ENCODE results near the gene SPIN2B. TPM values are rescaled to one million over a fixed set of nuclear protein-coding genes. Genes with fewer than 3 reads are reported as not detected.
"Not testable (repeated sequence)": the region's sequence is repeated elsewhere in the genome, so short reads cannot be mapped to it uniquely, and the experiment has no call there.

The SPIN2B gene
- total and polyA plus RNA-seq, 9 donors = 9.0 to 13.5 (median 12.4) TPM

- Histone ChIP-seq H3K36me3 (ENCODE audit: control insufficient read depth, insufficient read depth, low read length) (no peaks in the 10 kb centered on the region), H3K27me3 (ENCODE audit: control insufficient read depth, insufficient read depth, low read length) (peaks cover 6% of the 10 kb centered on the region), H3K4me3 (ENCODE audit: low read length) (no peak overlapping the region), H3K9me3 (replicated peaks; ENCODE audit: control insufficient read depth, low read depth, low read length) (no peaks in the 10 kb centered on the region), H3K27ac (ENCODE audit: low read length) (no peak overlapping the region), H3K4me1 (ENCODE audit: control insufficient read depth, insufficient read depth, low read length) (no peaks in the 10 kb centered on the region)
- no peak for DNase-seq
- 100% methylated on average over 3 of the region's 3 CpGs for WGBS (ENCODE audit: insufficient coverage)
Measured at GRCh38 chrX:57134702-57135101, 13.4 kb upstream of the SPIN2B start.

- Histone ChIP-seq H3K27ac (ENCODE audit: low read length) (no peak overlapping the region), H3K27me3 (ENCODE audit: control insufficient read depth, insufficient read depth, low read length) (peaks cover 6% of the 10 kb centered on the region), H3K4me3 (ENCODE audit: low read length) (no peak overlapping the region), H3K9me3 (replicated peaks; ENCODE audit: control insufficient read depth, low read depth, low read length) (no peaks in the 10 kb centered on the region), H3K4me1 (ENCODE audit: control insufficient read depth, insufficient read depth, low read length) (no peaks in the 10 kb centered on the region), H3K36me3 (ENCODE audit: control insufficient read depth, insufficient read depth, low read length) (no peaks in the 10 kb centered on the region)
- no peak for DNase-seq
- WGBS (ENCODE audit: insufficient coverage) = 83% methylated on average over 1 of the region's 4 CpGs
Measured at GRCh38 chrX:57133706-57134105, 12.4 kb upstream of the SPIN2B start.

GRCh38 chrX:57133284-57133683, 11.9 kb upstream of the SPIN2B start:
- WGBS (ENCODE audit: insufficient coverage) = no CpG with 5 or more reads among the region's 4 CpGs
- not testable (repeated sequence) for H3K4me1 ChIP-seq (ENCODE audit: control insufficient read depth, insufficient read depth, low read length); H3K4me3 ChIP-seq (ENCODE audit: low read length); H3K27me3 ChIP-seq (ENCODE audit: control insufficient read depth, insufficient read depth, low read length); H3K36me3 ChIP-seq (ENCODE audit: control insufficient read depth, insufficient read depth, low read length); DNase-seq; H3K27ac ChIP-seq (ENCODE audit: low read length); H3K9me3 ChIP-seq (replicated peaks; ENCODE audit: control insufficient read depth, low read depth, low read length)

GRCh38 chrX:57132046-57132445, 10.7 kb upstream of the SPIN2B start:
- no peaks in the 10 kb centered on the region for H3K36me3 ChIP-seq (ENCODE audit: control insufficient read depth, insufficient read depth, low read length)
- WGBS (ENCODE audit: insufficient coverage) = 65% methylated on average over 2 of the region's 7 CpGs
- no peaks in the 10 kb centered on the region for H3K4me1 ChIP-seq (ENCODE audit: control insufficient read depth, insufficient read depth, low read length)
- no peak for DNase-seq
- H3K27ac ChIP-seq (ENCODE audit: low read length) = no peak overlapping the region
- peaks cover 2% of the 10 kb centered on the region for H3K27me3 ChIP-seq (ENCODE audit: control insufficient read depth, insufficient read depth, low read length)
- H3K9me3 ChIP-seq (replicated peaks; ENCODE audit: control insufficient read depth, low read depth, low read length) = no peaks in the 10 kb centered on the region
- H3K4me3 ChIP-seq (ENCODE audit: low read length) = no peak overlapping the region

- peak overlapping the region; percentile 77 for H3K27ac ChIP-seq (ENCODE audit: low read length)
- DNase-seq = no peak
- no peaks in the 10 kb centered on the region for H3K36me3 ChIP-seq (ENCODE audit: control insufficient read depth, insufficient read depth, low read length)
- no CpG with 5 or more reads among the region's 10 CpGs for WGBS (ENCODE audit: insufficient coverage)
- no peaks in the 10 kb centered on the region for H3K27me3 ChIP-seq (ENCODE audit: control insufficient read depth, insufficient read depth, low read length)
- no peaks in the 10 kb centered on the region for H3K4me1 ChIP-seq (ENCODE audit: control insufficient read depth, insufficient read depth, low read length)
- H3K4me3 ChIP-seq (ENCODE audit: low read length) = peak overlapping the region; percentile 48
- no peaks in the 10 kb centered on the region for H3K9me3 ChIP-seq (replicated peaks; ENCODE audit: control insufficient read depth, low read depth, low read length)
Measured at GRCh38 chrX:57121816-57122215, 468 bp upstream of the SPIN2B start.

- not testable (repeated sequence) for H3K9me3 ChIP-seq (replicated peaks; ENCODE audit: control insufficient read depth, low read depth, low read length); DNase-seq; H3K36me3 ChIP-seq (ENCODE audit: control insufficient read depth, insufficient read depth, low read length); H3K4me1 ChIP-seq (ENCODE audit: control insufficient read depth, insufficient read depth, low read length); H3K27me3 ChIP-seq (ENCODE audit: control insufficient read depth, insufficient read depth, low read length)
- 41% methylated on average over 10 of the region's 12 CpGs for WGBS (ENCODE audit: insufficient coverage)
- Histone ChIP-seq H3K27ac (ENCODE audit: low read length) (peak overlapping the region; percentile 76), H3K4me3 (ENCODE audit: low read length) (peak overlapping the region; percentile 48)
Measured at GRCh38 chrX:57120619-57121161, 658 bp downstream of the SPIN2B start.

GRCh38 chrX:57119416-57119815, 1.9 kb downstream of the SPIN2B start:
- Histone ChIP-seq H3K27ac (ENCODE audit: low read length) (no peak overlapping the region), H3K9me3 (replicated peaks; ENCODE audit: control insufficient read depth, low read depth, low read length) (no peaks in the 10 kb centered on the region), H3K4me1 (ENCODE audit: control insufficient read depth, insufficient read depth, low read length) (no peaks in the 10 kb centered on the region), H3K27me3 (ENCODE audit: control insufficient read depth, insufficient read depth, low read length) (peaks cover 2% of the 10 kb centered on the region), H3K4me3 (ENCODE audit: low read length) (no peak overlapping the region), H3K36me3 (ENCODE audit: control insufficient read depth, insufficient read depth, low read length) (no peaks in the 10 kb centered on the region)
- no peak for DNase-seq
- no CpG with 5 or more reads among the region's 1 CpG for WGBS (ENCODE audit: insufficient coverage)

GRCh38 chrX:57117566-57117965, 3.8 kb downstream of the SPIN2B start:
- not testable (repeated sequence) for H3K27ac ChIP-seq (ENCODE audit: low read length); H3K27me3 ChIP-seq (ENCODE audit: control insufficient read depth, insufficient read depth, low read length)

GRCh38 chrX:57104921-57105398, 16.4 kb downstream of the SPIN2B start:
- DNase-seq = no peak
- WGBS (ENCODE audit: insufficient coverage) = 20% methylated on average over 1 of the region's 2 CpGs
- H3K36me3 ChIP-seq (ENCODE audit: control insufficient read depth, insufficient read depth, low read length) = peaks cover 4% of the 10 kb centered on the region
- H3K9me3 ChIP-seq (replicated peaks; ENCODE audit: control insufficient read depth, low read depth, low read length) = no peaks in the 10 kb centered on the region
- no peak overlapping the region for H3K4me3 ChIP-seq (ENCODE audit: low read length)
- H3K27ac ChIP-seq (ENCODE audit: low read length) = no peak overlapping the region
- H3K27me3 ChIP-seq (ENCODE audit: control insufficient read depth, insufficient read depth, low read length) = peaks cover 4% of the 10 kb centered on the region
- no peaks in the 10 kb centered on the region for H3K4me1 ChIP-seq (ENCODE audit: control insufficient read depth, insufficient read depth, low read length)

More at GRCh38 chrX:57117566-57117965, 3.8 kb downstream of the SPIN2B start:
- not testable (repeated sequence) for H3K4me3 ChIP-seq (ENCODE audit: low read length); H3K4me1 ChIP-seq (ENCODE audit: control insufficient read depth, insufficient read depth, low read length); DNase-seq; H3K9me3 ChIP-seq (replicated peaks; ENCODE audit: control insufficient read depth, low read depth, low read length); H3K36me3 ChIP-seq (ENCODE audit: control insufficient read depth, insufficient read depth, low read length)
- WGBS (ENCODE audit: insufficient coverage) = 0% methylated on average over 1 of the region's 4 CpGs

GRCh38 chrX:57104406-57104805, 16.9 kb downstream of the SPIN2B start:
- 63% methylated on average over 4 of the region's 4 CpGs for WGBS (ENCODE audit: insufficient coverage)
- no peak for DNase-seq

GRCh38 chrX:57103489-57103888, 17.9 kb downstream of the SPIN2B start:
- no peak for DNase-seq
- Histone ChIP-seq H3K27me3 (ENCODE audit: control insufficient read depth, insufficient read depth, low read length) (peaks cover 2% of the 10 kb centered on the region), H3K4me1 (ENCODE audit: control insufficient read depth, insufficient read depth, low read length) (no peaks in the 10 kb centered on the region), H3K9me3 (replicated peaks; ENCODE audit: control insufficient read depth, low read depth, low read length) (peaks cover 2% of the 10 kb centered on the region), H3K36me3 (ENCODE audit: control insufficient read depth, insufficient read depth, low read length) (peaks cover 3% of the 10 kb centered on the region), H3K27ac (ENCODE audit: low read length) (no peak overlapping the region), H3K4me3 (ENCODE audit: low read length) (no peak overlapping the region)
- WGBS (ENCODE audit: insufficient coverage) = 62% methylated on average over 3 of the region's 3 CpGs

More at GRCh38 chrX:57104406-57104805, 16.9 kb downstream of the SPIN2B start:
- H3K27ac ChIP-seq (ENCODE audit: low read length) = no peak overlapping the region
- no peak overlapping the region for H3K4me3 ChIP-seq (ENCODE audit: low read length)
- H3K36me3 ChIP-seq (ENCODE audit: control insufficient read depth, insufficient read depth, low read length) = peaks cover 4% of the 10 kb centered on the region
- H3K9me3 ChIP-seq (replicated peaks; ENCODE audit: control insufficient read depth, low read depth, low read length) = peaks cover 2% of the 10 kb centered on the region
- H3K27me3 ChIP-seq (ENCODE audit: control insufficient read depth, insufficient read depth, low read length) = peaks cover 4% of the 10 kb centered on the region
- H3K4me1 ChIP-seq (ENCODE audit: control insufficient read depth, insufficient read depth, low read length) = no peaks in the 10 kb centered on the region
